Smooth muscle cell (in vitro differentiated cells): ENCODE measurements around the gene TNNI3. TPM values are rescaled to one million over a fixed set of nuclear protein-coding genes. Genes with fewer than 3 reads are reported as not detected.
A peak's percentile ranks its signal among the peaks of the same experiment; 100 is the strongest.

Experiments
- DNase-seq: peaks from one replicate; lab custom pipeline; 2025; ENCODE audit not compliant: unreplicated experiment; lab: John Stamatoyannopoulos, UW
- H2AFZ ChIP-seq: fragments of 200-600 bp; sonication (generic); 2 replicates; pipeline ENCODE4 v1.6.0; 2016; ENCODE audit warnings: antibody characterized with exemption, low read depth, mild to moderate bottlenecking
- H3F3A ChIP-seq: fragments of 200-600 bp; sonication (generic); 2 replicates; pipeline ENCODE4 v1.6.0; 2017; ENCODE audit warnings: antibody characterized with exemption, low read depth
- H3K27ac ChIP-seq: fragments of 200-600 bp; sonication (generic); 2 replicates; pipeline ENCODE4 v1.5.1; 2016; ENCODE audit warnings: low read depth, mild to moderate bottlenecking
- H3K27me3 ChIP-seq: fragments of 200-600 bp; sonication (generic); 2 replicates; pipeline ENCODE4 v1.6.1; 2016; ENCODE audit warnings: low read depth, mild to moderate bottlenecking
- H3K36me3 ChIP-seq: fragments of 200-600 bp; sonication (generic); 2 replicates; pipeline ENCODE4 v1.5.1; 2016; ENCODE audit warnings: low read depth
- H3K4me1 ChIP-seq: fragments of 200-600 bp; sonication (generic); 2 replicates; pipeline ENCODE4 v1.5.1; 2016; ENCODE audit warnings: low read depth
- H3K4me2 ChIP-seq: fragments of 200-600 bp; sonication (generic); 2 replicates; pipeline ENCODE4 v1.6.0; 2016; ENCODE audit warnings: mild to moderate bottlenecking
- H3K4me3 ChIP-seq: fragments of 200-600 bp; sonication (generic); 2 replicates; pipeline ENCODE4 v1.5.1; 2016; ENCODE audit warnings: mild to moderate bottlenecking
- H3K79me2 ChIP-seq: fragments of 200-600 bp; sonication (generic); 2 replicates; pipeline ENCODE4 v1.6.0; 2016; ENCODE audit warnings: low read depth, mild to moderate bottlenecking
- H3K9ac ChIP-seq: fragments of 200-600 bp; sonication (generic); 2 replicates; pipeline ENCODE4 v1.6.0; 2016; ENCODE audit warnings: low read depth
- H3K9me3 ChIP-seq: fragments of 200-600 bp; sonication (generic); replicated peaks from 2 replicates; pipeline ENCODE4 v1.5.1; 2016; ENCODE audit warnings: low read depth
- H4K20me1 ChIP-seq: fragments of 200-600 bp; sonication (generic); 2 replicates; pipeline ENCODE4 v1.6.0; 2016; ENCODE audit warnings: low read depth
- WGBS: methylation state at CpG from one replicate; pipeline ENCODE4 v1.1.7; 2016; ENCODE audit warnings: low lambda C conversion rate; 5-methylcytosine and 5-hydroxymethylcytosine counted together
- polyA plus RNA-seq: library from polyadenylated mRNA; unstranded; fragments of >200 nt; fragmentation: Nextera tagmentation; extraction: Ambion mirVana; gene quantifications from 2 replicates; pipeline ENCODE4 v1.2.1, GENCODE V29; 2016
- total RNA-seq: library from RNA; depleted of rRNA; stranded (reverse); fragments of >200 nt; gene quantifications from 2 replicates; pipeline ENCODE4 v1.2.3, GENCODE V29; 2014
- TF ChIP-seq, protein P1 (sequence below): fragments of 200-600 bp; sonication (generic); IDR thresholded peaks from 2 replicates; pipeline ENCODE4 v1.5.1; 2017; ENCODE audit warnings: borderline replicate concordance, mild to moderate bottlenecking, antibody characterized with exemption; ENCODE audit not compliant: insufficient read depth, poor library complexity, severe bottlenecking

TNNI3 gene
- total and polyA plus RNA-seq, 2 experiments from 2014 or later = 3.0 TPM; not detected in 1

DNA sequence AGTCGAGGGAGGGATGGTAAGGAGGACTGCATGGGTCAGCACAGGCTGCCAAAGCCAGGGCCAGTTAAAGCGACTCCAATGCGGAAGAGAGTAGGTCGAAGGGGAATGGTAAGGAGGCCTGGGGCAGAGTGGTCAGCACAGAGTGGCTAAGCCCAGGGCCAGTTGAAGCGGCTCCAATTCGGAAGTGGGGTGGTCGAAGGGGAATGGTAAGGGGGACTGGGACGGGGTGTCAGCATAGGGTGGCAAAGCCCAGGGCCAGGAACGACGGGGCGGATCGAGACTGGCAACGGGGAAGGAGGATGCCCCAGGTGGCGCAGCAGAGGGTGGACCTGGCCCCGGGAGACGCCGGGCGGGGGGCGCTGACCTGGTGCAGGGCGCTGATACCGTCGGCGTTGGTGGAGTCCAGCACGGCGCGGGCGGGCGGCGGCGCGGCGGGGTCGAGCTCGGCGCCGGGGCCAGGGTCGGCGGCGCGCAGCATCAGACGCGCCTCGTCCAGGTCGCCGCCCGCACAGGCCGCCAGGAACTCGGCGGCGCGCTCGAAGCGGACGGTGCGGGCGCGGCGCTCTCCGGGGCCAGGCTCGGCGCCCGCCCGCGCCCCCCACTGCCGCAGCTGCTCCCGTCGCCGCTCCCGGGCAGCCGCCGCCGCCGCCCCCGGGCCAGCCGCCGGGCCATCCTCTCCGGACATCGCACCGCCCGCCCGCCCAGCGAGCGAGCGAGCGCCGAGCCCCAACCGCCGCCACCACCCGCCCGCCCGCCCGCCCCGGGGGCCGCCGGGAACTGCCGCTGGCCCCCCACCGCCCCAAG is 40.5 kb downstream of the TNNI3 start, which contains the start of gene PPP1R12C:
TSS of gene PPP1R12C (minus strand) at position 779 of the 804 bp plus-strand sequence. CDS start at position 685, 94 bp downstream.
- peak within 1 kb of the TSS; percentile 76 for H3K4me3 ChIP-seq
- peaks cover 48% of the 10 kb centered on the region for H3K79me2 ChIP-seq
- no peaks in the 10 kb centered on the region for H3K27me3 ChIP-seq
- H3K27ac ChIP-seq = peak within 1 kb of the TSS; percentile 40
- no peaks in the 10 kb centered on the region for H3K36me3 ChIP-seq
- 1% methylated on average over 32 of the region's 97 CpGs for WGBS
- peak within 1 kb of the TSS; percentile 83 for H3K9ac ChIP-seq
- peak within 1 kb of the TSS; percentile 95 for H3K4me2 ChIP-seq
- no peaks in the 10 kb centered on the region for H3K9me3 ChIP-seq
- peaks cover 7% of the 10 kb centered on the region for H3K4me1 ChIP-seq
- H2AFZ ChIP-seq = peak within 1 kb of the TSS; percentile 87
- H3F3A ChIP-seq = no peaks in the 10 kb centered on the region
- no peak for DNase-seq
- TF ChIP-seq, protein P1, sequence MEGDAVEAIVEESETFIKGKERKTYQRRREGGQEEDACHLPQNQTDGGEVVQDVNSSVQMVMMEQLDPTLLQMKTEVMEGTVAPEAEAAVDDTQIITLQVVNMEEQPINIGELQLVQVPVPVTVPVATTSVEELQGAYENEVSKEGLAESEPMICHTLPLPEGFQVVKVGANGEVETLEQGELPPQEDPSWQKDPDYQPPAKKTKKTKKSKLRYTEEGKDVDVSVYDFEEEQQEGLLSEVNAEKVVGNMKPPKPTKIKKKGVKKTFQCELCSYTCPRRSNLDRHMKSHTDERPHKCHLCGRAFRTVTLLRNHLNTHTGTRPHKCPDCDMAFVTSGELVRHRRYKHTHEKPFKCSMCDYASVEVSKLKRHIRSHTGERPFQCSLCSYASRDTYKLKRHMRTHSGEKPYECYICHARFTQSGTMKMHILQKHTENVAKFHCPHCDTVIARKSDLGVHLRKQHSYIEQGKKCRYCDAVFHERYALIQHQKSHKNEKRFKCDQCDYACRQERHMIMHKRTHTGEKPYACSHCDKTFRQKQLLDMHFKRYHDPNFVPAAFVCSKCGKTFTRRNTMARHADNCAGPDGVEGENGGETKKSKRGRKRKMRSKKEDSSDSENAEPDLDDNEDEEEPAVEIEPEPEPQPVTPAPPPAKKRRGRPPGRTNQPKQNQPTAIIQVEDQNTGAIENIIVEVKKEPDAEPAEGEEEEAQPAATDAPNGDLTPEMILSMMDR = no peak
- H4K20me1 ChIP-seq = peaks cover 49% of the 10 kb centered on the region

DNA sequence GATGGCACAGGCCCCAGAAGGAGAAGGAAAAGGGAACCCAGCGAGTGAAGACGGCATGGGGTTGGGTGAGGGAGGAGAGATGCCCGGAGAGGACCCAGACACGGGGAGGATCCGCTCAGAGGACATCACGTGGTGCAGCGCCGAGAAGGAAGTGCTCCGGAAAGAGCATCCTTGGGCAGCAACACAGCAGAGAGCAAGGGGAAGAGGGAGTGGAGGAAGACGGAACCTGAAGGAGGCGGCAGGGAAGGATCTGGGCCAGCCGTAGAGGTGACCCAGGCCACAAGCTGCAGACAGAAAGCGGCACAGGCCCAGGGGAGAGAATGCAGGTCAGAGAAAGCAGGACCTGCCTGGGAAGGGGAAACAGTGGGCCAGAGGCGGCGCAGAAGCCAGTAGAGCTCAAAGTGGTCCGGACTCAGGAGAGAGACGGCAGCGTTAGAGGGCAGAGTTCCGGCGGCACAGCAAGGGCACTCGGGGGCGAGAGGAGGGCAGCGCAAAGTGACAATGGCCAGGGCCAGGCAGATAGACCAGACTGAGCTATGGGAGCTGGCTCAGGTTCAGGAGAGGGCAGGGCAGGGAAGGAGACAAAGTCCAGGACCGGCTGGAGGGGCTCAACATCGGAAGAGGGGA is 41.2 kb downstream of the TNNI3 start:
- H3K9ac ChIP-seq = peak overlapping the region; percentile 83
- peak overlapping the region; percentile 17 for H3K27ac ChIP-seq
- peaks cover 55% of the 10 kb centered on the region for H4K20me1 ChIP-seq
- H3K4me2 ChIP-seq = peak overlapping the region; percentile 95
- WGBS = 5% methylated on average over 25 of the region's 25 CpGs
- TF ChIP-seq, protein P1 = no peak
- no peaks in the 10 kb centered on the region for H3F3A ChIP-seq
- H3K79me2 ChIP-seq = peaks cover 50% of the 10 kb centered on the region
- H3K4me3 ChIP-seq = peak overlapping the region; percentile 76
- no peaks in the 10 kb centered on the region for H3K27me3 ChIP-seq
- H3K36me3 ChIP-seq = no peaks in the 10 kb centered on the region
- peak; percentile 13 for DNase-seq
- no peaks in the 10 kb centered on the region for H3K9me3 ChIP-seq
- H3K4me1 ChIP-seq = peaks cover 7% of the 10 kb centered on the region
- H2AFZ ChIP-seq = no peak overlapping the region

DNA sequence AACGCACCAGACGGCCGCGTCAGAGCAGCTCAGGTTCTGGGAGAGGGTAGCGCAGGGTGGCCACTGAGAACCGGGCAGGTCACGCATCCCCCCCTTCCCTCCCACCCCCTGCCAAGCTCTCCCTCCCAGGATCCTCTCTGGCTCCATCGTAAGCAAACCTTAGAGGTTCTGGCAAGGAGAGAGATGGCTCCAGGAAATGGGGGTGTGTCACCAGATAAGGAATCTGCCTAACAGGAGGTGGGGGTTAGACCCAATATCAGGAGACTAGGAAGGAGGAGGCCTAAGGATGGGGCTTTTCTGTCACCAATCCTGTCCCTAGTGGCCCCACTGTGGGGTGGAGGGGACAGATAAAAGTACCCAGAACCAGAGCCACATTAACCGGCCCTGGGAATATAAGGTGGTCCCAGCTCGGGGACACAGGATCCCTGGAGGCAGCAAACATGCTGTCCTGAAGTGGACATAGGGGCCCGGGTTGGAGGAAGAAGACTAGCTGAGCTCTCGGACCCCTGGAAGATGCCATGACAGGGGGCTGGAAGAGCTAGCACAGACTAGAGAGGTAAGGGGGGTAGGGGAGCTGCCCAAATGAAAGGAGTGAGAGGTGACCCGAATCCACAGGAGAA is 42.0 kb downstream of the TNNI3 start:
- Histone ChIP-seq H3K36me3 (no peaks in the 10 kb centered on the region), H3K27me3 (no peaks in the 10 kb centered on the region), H3F3A (no peaks in the 10 kb centered on the region), H2AFZ (no peak overlapping the region), H3K4me1 (peaks cover 7% of the 10 kb centered on the region), H3K9ac (peak overlapping the region; percentile 34), H4K20me1 (peaks cover 62% of the 10 kb centered on the region), H3K9me3 (no peaks in the 10 kb centered on the region), H3K79me2 (peaks cover 50% of the 10 kb centered on the region), H3K4me3 (peak overlapping the region; percentile 76), H3K4me2 (peak overlapping the region; percentile 95), H3K27ac (no peak overlapping the region)
- TF ChIP-seq, protein P1 = no peak
- 71% methylated on average over 13 of the region's 13 CpGs for WGBS
- DNase-seq = no peak
